Uterus (tissue), 2 donors: ENCODE data around the gene HK3.

Experiments used
- POLR2A ChIP-seq, 2 donors: fragments of 450-650 bp; IDR thresholded peaks; one replicate each; pipeline ENCODE4 v1.6.1; 2016; ENCODE audit warnings: antibody characterized with exemption in 2 of 2, mild to moderate bottlenecking in 1 of 2, moderate library complexity in 1 of 2
- TF ChIP-seq, protein P1 (sequence below), 4 experiments: fragments of 200-600 bp in 2 of 4; fragments of 450-650 bp in 2 of 4; sonication (generic) in 2 of 4; IDR thresholded peaks; one replicate each; pipeline ENCODE4 v1.5.1; 2016 to 2019; ENCODE audit warnings: antibody characterized with exemption in 4 of 4, mild to moderate bottlenecking in 2 of 4, moderate library complexity in 1 of 4

DNA sequence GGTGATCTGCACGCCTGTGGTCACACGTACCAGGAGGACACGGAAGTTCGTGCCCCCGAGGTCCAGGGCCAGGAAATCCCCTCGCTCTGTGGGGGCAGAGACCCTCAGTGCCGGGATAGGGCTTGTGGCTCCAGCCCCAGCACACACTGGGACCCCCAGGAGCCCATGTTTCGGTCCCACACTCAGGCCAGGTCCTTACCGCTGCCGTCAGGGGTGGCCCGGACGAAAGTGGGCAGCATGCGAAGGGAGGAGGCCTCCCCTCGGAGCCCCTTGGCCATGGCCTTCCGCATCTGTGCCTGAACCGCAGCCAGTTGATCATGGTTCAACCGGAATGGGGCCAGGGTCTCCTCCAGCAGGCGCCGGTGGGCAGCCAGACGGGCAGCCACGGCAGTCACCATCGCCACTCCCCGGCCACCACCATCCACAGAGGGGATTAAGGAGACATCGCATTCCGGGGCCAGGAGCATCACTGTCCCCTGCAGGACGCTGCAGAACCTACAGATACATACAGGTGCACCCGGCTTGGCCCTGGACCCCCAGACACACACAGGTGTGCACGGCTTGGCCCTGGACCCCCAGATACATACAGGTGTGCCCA is 11.8 kb downstream of the HK3 start:
- TF ChIP-seq, protein P1, sequence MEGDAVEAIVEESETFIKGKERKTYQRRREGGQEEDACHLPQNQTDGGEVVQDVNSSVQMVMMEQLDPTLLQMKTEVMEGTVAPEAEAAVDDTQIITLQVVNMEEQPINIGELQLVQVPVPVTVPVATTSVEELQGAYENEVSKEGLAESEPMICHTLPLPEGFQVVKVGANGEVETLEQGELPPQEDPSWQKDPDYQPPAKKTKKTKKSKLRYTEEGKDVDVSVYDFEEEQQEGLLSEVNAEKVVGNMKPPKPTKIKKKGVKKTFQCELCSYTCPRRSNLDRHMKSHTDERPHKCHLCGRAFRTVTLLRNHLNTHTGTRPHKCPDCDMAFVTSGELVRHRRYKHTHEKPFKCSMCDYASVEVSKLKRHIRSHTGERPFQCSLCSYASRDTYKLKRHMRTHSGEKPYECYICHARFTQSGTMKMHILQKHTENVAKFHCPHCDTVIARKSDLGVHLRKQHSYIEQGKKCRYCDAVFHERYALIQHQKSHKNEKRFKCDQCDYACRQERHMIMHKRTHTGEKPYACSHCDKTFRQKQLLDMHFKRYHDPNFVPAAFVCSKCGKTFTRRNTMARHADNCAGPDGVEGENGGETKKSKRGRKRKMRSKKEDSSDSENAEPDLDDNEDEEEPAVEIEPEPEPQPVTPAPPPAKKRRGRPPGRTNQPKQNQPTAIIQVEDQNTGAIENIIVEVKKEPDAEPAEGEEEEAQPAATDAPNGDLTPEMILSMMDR (IDR thresholded peaks at IDR 0.05), result no peak
- TF ChIP-seq POLR2A (IDR thresholded peaks at IDR 0.05), result no peak
